ENCODE measurements around the gene GRAMD1B.
"Not testable (repeated sequence)": the region's sequence is repeated elsewhere in the genome, so short reads cannot be mapped to it uniquely, and the experiment has no call there.

GRAMD1B gene

GRCh38 chr11:123516238-123516637 lies 86.2 kb downstream of the GRAMD1B start:
- no peak overlapping the region for H3K27ac ChIP-seq
- no peak for TF ChIP-seq ZFX (IDR thresholded peaks at IDR 0.05)
- TF ChIP-seq CTCF (conservative IDR thresholded peaks at IDR 0.05), result no peak

GRCh38 chr11:123517559-123518364 lies 87.7 kb downstream of the GRAMD1B start:
- TF ChIP-seq CTCF (conservative IDR thresholded peaks at IDR 0.05) (no peak), ZFX (IDR thresholded peaks at IDR 0.05) (no peak)
- H3K27ac ChIP-seq, result no peak overlapping the region

- no peak for TF ChIP-seq CTCF (conservative IDR thresholded peaks at IDR 0.05)
- TF ChIP-seq ZFX (IDR thresholded peaks at IDR 0.05), result no peak
- H3K27ac ChIP-seq, result no peak overlapping the region
Measured at GRCh38 chr11:123518496-123519054, 88.5 kb downstream of the GRAMD1B start.

GRCh38 chr11:123519055-123519796 lies 89.2 kb downstream of the GRAMD1B start:
- H3K27ac ChIP-seq, result no peak overlapping the region
- TF ChIP-seq ZFX (IDR thresholded peaks at IDR 0.05) (no peak), CTCF (conservative IDR thresholded peaks at IDR 0.05) (no peak)

- no peak for TF ChIP-seq CTCF (conservative IDR thresholded peaks at IDR 0.05)
- TF ChIP-seq ZFX (IDR thresholded peaks at IDR 0.05), result no peak
- H3K27ac ChIP-seq, result no peak overlapping the region
Measured at GRCh38 chr11:123519797-123520193, 89.7 kb downstream of the GRAMD1B start.

- H3K27ac ChIP-seq, result not testable (repeated sequence)
Measured at GRCh38 chr11:123520476-123520875, 90.4 kb downstream of the GRAMD1B start.

GRCh38 chr11:123521001-123521400 lies 90.9 kb downstream of the GRAMD1B start:
- no peak overlapping the region for H3K27ac ChIP-seq
- TF ChIP-seq CTCF (conservative IDR thresholded peaks at IDR 0.05) (no peak), ZFX (IDR thresholded peaks at IDR 0.05) (no peak)

All from C4-2B (cell line).